ENCODE measurements around the gene RAPGEF2.

Gene RAPGEF2

GRCh38 chr4:159229164-159229563 lies 126.3 kb downstream of the RAPGEF2 start:
- TF ChIP-seq ZFX (IDR thresholded peaks at IDR 0.05; ENCODE audit: borderline replicate concordance) (no peak), CTCF (IDR thresholded peaks at IDR 0.05) (no peak)
- H3K27ac ChIP-seq = no peak overlapping the region

GRCh38 chr4:159232465-159233106 lies 129.7 kb downstream of the RAPGEF2 start:
- H3K27ac ChIP-seq = no peak overlapping the region
- TF ChIP-seq ZFX (IDR thresholded peaks at IDR 0.05; ENCODE audit: borderline replicate concordance) = no peak
- TF ChIP-seq CTCF (IDR thresholded peaks at IDR 0.05) = no peak

- no peak overlapping the region for H3K27ac ChIP-seq
- TF ChIP-seq ZFX (IDR thresholded peaks at IDR 0.05; ENCODE audit: borderline replicate concordance) = no peak
- no peak for TF ChIP-seq CTCF (IDR thresholded peaks at IDR 0.05)
Measured at GRCh38 chr4:159235779-159236368, 133.0 kb downstream of the RAPGEF2 start.

- TF ChIP-seq CTCF (IDR thresholded peaks at IDR 0.05) (no peak), ZFX (IDR thresholded peaks at IDR 0.05; ENCODE audit: borderline replicate concordance) (no peak)
- no peak overlapping the region for H3K27ac ChIP-seq
Measured at GRCh38 chr4:159237975-159238374, 135.1 kb downstream of the RAPGEF2 start.

GRCh38 chr4:159238631-159239030 lies 135.8 kb downstream of the RAPGEF2 start:
- no peak overlapping the region for H3K27ac ChIP-seq
- TF ChIP-seq ZFX (IDR thresholded peaks at IDR 0.05; ENCODE audit: borderline replicate concordance) (no peak), CTCF (IDR thresholded peaks at IDR 0.05) (no peak)

GRCh38 chr4:159239629-159240028 lies 136.8 kb downstream of the RAPGEF2 start:
- no peak overlapping the region for H3K27ac ChIP-seq
- TF ChIP-seq ZFX (IDR thresholded peaks at IDR 0.05; ENCODE audit: borderline replicate concordance) = no peak
- TF ChIP-seq CTCF (IDR thresholded peaks at IDR 0.05) = no peak

- TF ChIP-seq CTCF (IDR thresholded peaks at IDR 0.05) = no peak
- TF ChIP-seq ZFX (IDR thresholded peaks at IDR 0.05; ENCODE audit: borderline replicate concordance) = no peak
- H3K27ac ChIP-seq = no peak overlapping the region
Measured at GRCh38 chr4:159240046-159240445, 137.2 kb downstream of the RAPGEF2 start.

Measured in 22Rv1 (cell line).